Fibroblast of pulmonary artery (primary cell): Measurements from ENCODE around the gene LINGO3.
A peak's percentile ranks its signal among the peaks of the same experiment; 100 is the strongest.
"Not testable (repeated sequence)": the region's sequence is repeated elsewhere in the genome, so short reads cannot be mapped to it uniquely, and the experiment has no call there.

ENCODE experiments used
- DNase-seq: peaks from one replicate; pipeline ENCODE4 v3.0.0-alpha.2; 2010; ENCODE audit warnings: low read depth
- H3K4me3 ChIP-seq: replicated peaks from 2 replicates; pipeline ENCODE4 v1.5.1; 2011; ENCODE audit warnings: low read depth, mild to moderate bottlenecking, control low read depth, low read length, moderate library complexity
- CTCF ChIP-seq: IDR thresholded peaks from 2 replicates; pipeline ENCODE4 v1.5.1; 2011; ENCODE audit warnings: mild to moderate bottlenecking, control low read depth, low read length, inconsistent platforms; ENCODE audit errors: missing control alignments

LINGO3 gene

GRCh38 chr19:2286402-2287140 is 21.4 kb downstream of the LINGO3 start:
- no peak for DNase-seq
- no peak overlapping the region for H3K4me3 ChIP-seq
- no peak for TF ChIP-seq CTCF

GRCh38 chr19:2283835-2284507 is 24.0 kb downstream of the LINGO3 start:
- no peak overlapping the region for H3K4me3 ChIP-seq
- TF ChIP-seq CTCF = no peak
- DNase-seq = no peak

GRCh38 chr19:2282862-2283237 is 25.1 kb downstream of the LINGO3 start:
- no peak for DNase-seq
- TF ChIP-seq CTCF = no peak
- no peak overlapping the region for H3K4me3 ChIP-seq

GRCh38 chr19:2282062-2282861 is 25.7 kb downstream of the LINGO3 start, which contains the start of gene PEAK3:
Gene PEAK3 (minus strand): TSS chr19:2282175. CDS start chr19:2280931, 1,244 bp downstream.
- peak; percentile 35 for DNase-seq
- peak within 1 kb of the TSS; percentile 31 for H3K4me3 ChIP-seq
- TF ChIP-seq CTCF = no peak

GRCh38 chr19:2281265-2282061 is 26.5 kb downstream of the LINGO3 start:
- not testable (repeated sequence) for DNase-seq
- H3K4me3 ChIP-seq = peak overlapping the region; percentile 31

GRCh38 chr19:2280633-2281264 is 27.2 kb downstream of the LINGO3 start:
- TF ChIP-seq CTCF = no peak
- DNase-seq = no peak

More at GRCh38 chr19:2280633-2281264, 27.2 kb downstream of the LINGO3 start:
- H3K4me3 ChIP-seq = no peak overlapping the region
